WTC11 (cell line): ENCODE data around the gene CSPG5. TPM values are rescaled to one million over a fixed set of nuclear protein-coding genes. Genes with fewer than 3 reads are reported as not detected.
A peak's percentile ranks its signal among the peaks of the same experiment; 100 is the strongest.

Experiments used
- ATAC-seq: fragments of 200-7000 bp; cut with Tn5 transposase; 2 replicates; pipeline ENCODE4 v1.10.0; 2021; ENCODE audit warnings: mild to moderate bottlenecking, moderate library complexity
- CTCF ChIA-PET: fragments of 300-600 bp; sonication (Branson Sonifier 250); formaldehyde crosslinking; loops from one replicate; lab custom pipeline; 2021; ENCODE audit warnings: antibody characterized with exemption; lab: Charles Lee
- POLR2A ChIA-PET: fragments of 350-600 bp; sonication (Branson Sonifier 250); formaldehyde crosslinking; loops from one replicate; lab custom pipeline; 2021; ENCODE audit warnings: antibody characterized with exemption; lab: Charles Lee
- DNase-seq: peaks from one replicate; pipeline ENCODE4 v3.0.0; 2021; ENCODE audit warnings: low spot score
- H3K27ac Mint-ChIP-seq: 2 replicates; pipeline ENCODE4 v1.8.0; 2021; ENCODE audit warnings: mixed read lengths
- H3K27me3 Mint-ChIP-seq: 2 replicates; pipeline ENCODE4 v1.8.0; 2021; ENCODE audit warnings: low read depth, mild to moderate bottlenecking, moderate library complexity, mixed read lengths
- H3K36me3 Mint-ChIP-seq: 2 replicates; pipeline ENCODE4 v1.8.0; 2021; ENCODE audit warnings: mixed read lengths
- H3K4me1 Mint-ChIP-seq: 2 replicates; pipeline ENCODE4 v1.8.0; 2022; ENCODE audit warnings: mixed read lengths
- H3K4me3 Mint-ChIP-seq: 2 replicates; pipeline ENCODE4 v1.8.0; 2021; ENCODE audit warnings: mild to moderate bottlenecking, moderate library complexity, mixed read lengths
- H3K9me3 Mint-ChIP-seq: 2 replicates; pipeline ENCODE4 v1.8.0; 2021; ENCODE audit warnings: mixed read lengths
- ARID4B ChIP-seq: sonication (generic); formaldehyde crosslinking; IDR thresholded peaks from 2 replicates; pipeline ENCODE4 v1.8.0; 2023; ENCODE audit warnings: missing genetic modification reagents, mild to moderate bottlenecking, borderline replicate concordance
- ETV6 ChIP-seq: sonication (generic); formaldehyde crosslinking; IDR thresholded peaks from 2 replicates; pipeline ENCODE4 v1.8.1; 2022; ENCODE audit warnings: mild to moderate bottlenecking, missing genetic modification reagents
- FOXP1 ChIP-seq: sonication (generic); formaldehyde crosslinking; IDR thresholded peaks from 2 replicates; pipeline ENCODE4 v1.8.0; 2022; ENCODE audit warnings: missing genetic modification reagents, mild to moderate bottlenecking, moderate library complexity, borderline replicate concordance
- FOXP4 ChIP-seq: sonication (generic); formaldehyde crosslinking; IDR thresholded peaks from 2 replicates; pipeline ENCODE4 v1.8.0; 2022; ENCODE audit warnings: mild to moderate bottlenecking, missing genetic modification reagents
- GABPB1 ChIP-seq: sonication (generic); formaldehyde crosslinking; IDR thresholded peaks from 2 replicates; pipeline ENCODE4 v1.8.1; 2023; ENCODE audit warnings: mild to moderate bottlenecking, missing genetic modification reagents
- HMGXB4 ChIP-seq: sonication (generic); formaldehyde crosslinking; IDR thresholded peaks from 2 replicates; pipeline ENCODE4 v1.8.1; 2023; ENCODE audit warnings: mild to moderate bottlenecking, moderate library complexity, missing genetic modification reagents
- NFATC4 ChIP-seq: fragments of 250-450 bp; sonication (Bioruptor Pico); IDR thresholded peaks from 2 replicates; pipeline ENCODE4 v1.9.0; 2021; ENCODE audit warnings: mild to moderate bottlenecking
- NFE2L1 ChIP-seq: sonication (generic); formaldehyde crosslinking; IDR thresholded peaks from 2 replicates; pipeline ENCODE4 v1.8.1; 2023; ENCODE audit warnings: missing genetic modification reagents
- NFYB ChIP-seq: sonication (generic); formaldehyde crosslinking; conservative IDR thresholded peaks from 2 replicates; pipeline ENCODE4 v1.8.0; 2022; ENCODE audit warnings: low read depth, missing genetic modification reagents
- NR2C2 ChIP-seq: sonication (generic); formaldehyde crosslinking; IDR thresholded peaks from 2 replicates; pipeline ENCODE4 v1.8.0; 2022; ENCODE audit warnings: mild to moderate bottlenecking, missing genetic modification reagents
- SMAD3 ChIP-seq: sonication (generic); formaldehyde crosslinking; IDR thresholded peaks from 2 replicates; pipeline ENCODE4 v1.8.0; 2022; ENCODE audit warnings: missing genetic modification reagents, mild to moderate bottlenecking, borderline replicate concordance
- SMAD4 ChIP-seq: sonication (generic); formaldehyde crosslinking; IDR thresholded peaks from 2 replicates; pipeline ENCODE4 v1.8.0; 2022; ENCODE audit warnings: mild to moderate bottlenecking, missing genetic modification reagents
- SP1 ChIP-seq: sonication (generic); formaldehyde crosslinking; conservative IDR thresholded peaks from 2 replicates; pipeline ENCODE4 v1.8.1; 2022; ENCODE audit warnings: missing genetic modification reagents
- TEAD1 ChIP-seq: sonication (generic); formaldehyde crosslinking; IDR thresholded peaks from 2 replicates; pipeline ENCODE4 v1.8.0; 2022; ENCODE audit warnings: mild to moderate bottlenecking, missing genetic modification reagents
- TP53 ChIP-seq: sonication (generic); formaldehyde crosslinking; IDR thresholded peaks from 2 replicates; pipeline ENCODE4 v1.8.1; 2023; ENCODE audit warnings: mild to moderate bottlenecking, missing genetic modification reagents
- USF1 ChIP-seq: sonication (generic); formaldehyde crosslinking; IDR thresholded peaks from 2 replicates; pipeline ENCODE4 v1.8.0; 2022; ENCODE audit warnings: mild to moderate bottlenecking, missing genetic modification reagents
- ZNF232 ChIP-seq: sonication (generic); formaldehyde crosslinking; IDR thresholded peaks from 2 replicates; pipeline ENCODE4 v1.8.0; 2022; ENCODE audit warnings: mild to moderate bottlenecking, missing genetic modification reagents
- ZNF263 ChIP-seq: sonication (generic); formaldehyde crosslinking; IDR thresholded peaks from 2 replicates; pipeline ENCODE4 v1.8.1; 2022; ENCODE audit warnings: low read depth, mild to moderate bottlenecking, moderate library complexity, missing genetic modification reagents
- total RNA-seq: library from RNA; stranded (reverse); gene quantifications from 3 replicates; pipeline ENCODE4 v1.2.3, GENCODE V29; 2021
- TF ChIP-seq, protein P1 (sequence below): sonication (generic); formaldehyde crosslinking; IDR thresholded peaks from 2 replicates; pipeline ENCODE4 v1.8.1; 2022; ENCODE audit warnings: mild to moderate bottlenecking, moderate library complexity, missing genetic modification reagents
- TF ChIP-seq, protein P2 (sequence below): sonication (generic); formaldehyde crosslinking; IDR thresholded peaks from 2 replicates; pipeline ENCODE4 v1.8.0; 2022; ENCODE audit warnings: mild to moderate bottlenecking, missing genetic modification reagents

Gene CSPG5
- total RNA-seq, 1 experiment from 2014 or later = 3.3 TPM

DNA sequence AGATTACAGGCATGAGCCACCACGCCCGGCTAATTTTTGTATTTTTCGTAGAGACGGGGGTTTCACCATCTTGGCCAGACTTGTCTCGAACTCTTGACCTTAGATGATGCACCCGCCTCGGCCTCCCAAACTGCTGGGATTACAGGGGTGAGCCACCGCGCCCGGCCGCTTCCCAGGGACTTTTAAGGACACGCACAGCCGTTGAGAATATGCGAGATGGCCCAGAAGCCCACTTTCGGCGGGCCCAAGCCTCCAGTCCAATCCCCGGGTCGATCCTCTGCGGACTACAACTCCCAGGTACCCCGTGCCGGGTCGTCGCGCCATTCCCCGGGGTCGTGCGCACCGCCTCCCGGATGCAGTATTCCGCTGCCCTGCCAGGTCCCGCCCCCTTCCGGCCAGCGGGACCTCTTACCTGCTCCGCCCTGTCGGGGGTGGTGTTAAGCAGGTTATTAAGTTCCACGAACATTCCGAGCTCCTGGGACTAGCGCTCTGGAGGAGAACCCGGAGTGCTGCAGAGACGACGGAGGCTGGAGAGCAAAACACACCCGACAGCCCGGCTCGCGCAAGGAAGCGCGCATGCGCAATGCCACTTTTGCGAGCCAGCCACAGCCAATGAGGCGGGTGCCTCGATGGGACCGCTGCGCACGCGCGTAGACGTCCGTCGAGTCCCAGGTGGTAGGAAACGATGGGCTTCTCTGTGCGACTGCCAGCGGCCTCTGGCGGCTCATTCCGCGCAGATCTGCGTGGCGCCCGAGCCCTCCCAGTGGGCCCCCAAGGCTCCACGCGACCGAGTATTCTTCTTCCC, 65.3 kb downstream of the CSPG5 start, which contains the start of gene ELP6:
TSS of gene ELP6 (minus strand) at position 588 of the 805 bp plus-strand sequence. CDS start at position 466, 122 bp downstream.
- no peaks in the 10 kb centered on the region for H3K9me3 Mint-ChIP-seq
- POLR2A ChIA-PET = interaction anchor here (0.6 to 1.7 kb wide), 4 partner anchors 9 to 93 kb away, joined by 3 to 4 read pairs (median 3); no protein-coding TSS in a partner anchor
- peak; percentile 98 for DNase-seq
- ATAC-seq = peak; percentile 99
- CTCF ChIA-PET = interaction anchor here (2.3 to 2.4 kb wide), 2 partner anchors 9 to 92 kb away, joined by 6 to 9 read pairs; no protein-coding TSS in a partner anchor
- peak within 1 kb of the TSS; percentile 95 for H3K4me3 Mint-ChIP-seq
- TF ChIP-seq USF1 (CRISPR knock-in tag) = 0 out of 2 replicates have a peak, but pooled peaks have one; percentile 34
- TF ChIP-seq ZNF263 (CRISPR knock-in tag) = no peak
- TF ChIP-seq SP1 (CRISPR knock-in tag) = peak; percentile 85
- peak; percentile 55 for TF ChIP-seq TEAD1 (CRISPR knock-in tag)
- TF ChIP-seq, protein P1, sequence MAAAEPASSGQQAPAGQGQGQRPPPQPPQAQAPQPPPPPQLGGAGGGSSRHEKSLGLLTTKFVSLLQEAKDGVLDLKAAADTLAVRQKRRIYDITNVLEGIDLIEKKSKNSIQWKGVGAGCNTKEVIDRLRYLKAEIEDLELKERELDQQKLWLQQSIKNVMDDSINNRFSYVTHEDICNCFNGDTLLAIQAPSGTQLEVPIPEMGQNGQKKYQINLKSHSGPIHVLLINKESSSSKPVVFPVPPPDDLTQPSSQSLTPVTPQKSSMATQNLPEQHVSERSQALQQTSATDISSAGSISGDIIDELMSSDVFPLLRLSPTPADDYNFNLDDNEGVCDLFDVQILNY (CRISPR knock-in tag) = peak; percentile 66; the same call in 1 of the 2 replicates
- TF ChIP-seq NFE2L1 = 0 out of 2 replicates have a peak, but pooled peaks have one; percentile 38
- TF ChIP-seq SMAD4 (CRISPR knock-in tag) = no peak
- no peak for TF ChIP-seq TP53 (CRISPR knock-in tag)
- TF ChIP-seq, protein P2, sequence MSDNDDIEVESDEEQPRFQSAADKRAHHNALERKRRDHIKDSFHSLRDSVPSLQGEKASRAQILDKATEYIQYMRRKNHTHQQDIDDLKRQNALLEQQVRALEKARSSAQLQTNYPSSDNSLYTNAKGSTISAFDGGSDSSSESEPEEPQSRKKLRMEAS = peak; percentile 85
- TF ChIP-seq ETV6 (CRISPR knock-in tag) = peak; percentile 75
- peak; percentile 55 for TF ChIP-seq FOXP4 (CRISPR knock-in tag)
- TF ChIP-seq NFATC4 (CRISPR knock-in tag) = no peak
- TF ChIP-seq GABPB1 = peak; percentile 76
- 0 out of 2 replicates have a peak, but pooled peaks have one; percentile 18 for TF ChIP-seq SMAD3 (CRISPR knock-in tag)
- peak; percentile 7; the same call in 1 of the 2 replicates for TF ChIP-seq FOXP1
- TF ChIP-seq HMGXB4 (CRISPR knock-in tag) = 0 out of 2 replicates have a peak, but pooled peaks have one; percentile 2
- TF ChIP-seq NR2C2 = peak; percentile 79
- H3K27ac Mint-ChIP-seq = peak within 1 kb of the TSS; percentile 96
- no peaks in the 10 kb centered on the region; the same call in 1 of the 2 replicates for H3K27me3 Mint-ChIP-seq
- H3K4me1 Mint-ChIP-seq = peaks cover 17% of the 10 kb centered on the region; the same call in 1 of the 2 replicates
- H3K36me3 Mint-ChIP-seq = peaks cover 27% of the 10 kb centered on the region

- Mint-ChIP-seq H3K4me1 (peaks cover 24% of the 10 kb centered on the region), H3K4me3 (peak overlapping the region; percentile 95), H3K27ac (peak overlapping the region; percentile 96), H3K27me3 (no peaks in the 10 kb centered on the region; the same call in 1 of the 2 replicates), H3K9me3 (peaks cover 3% of the 10 kb centered on the region; the same call in 1 of the 2 replicates), H3K36me3 (peaks cover 33% of the 10 kb centered on the region)
- ATAC-seq (peak; percentile 1; the same call in 1 of the 2 replicates), DNase-seq (no peak)
- CTCF ChIA-PET = interaction anchor here (2.3 to 2.4 kb wide), 2 partner anchors 10 to 91 kb away, joined by 6 to 9 read pairs; no protein-coding TSS in a partner anchor
- POLR2A ChIA-PET = interaction anchor here (0.6 to 1.7 kb wide), 4 partner anchors 10 to 92 kb away, joined by 3 to 4 read pairs (median 3); no protein-coding TSS in a partner anchor
- TF ChIP-seq HMGXB4 (CRISPR knock-in tag) = 0 out of 2 replicates have a peak, but pooled peaks have one; percentile 1
- peak; percentile 7; the same call in 1 of the 2 replicates for TF ChIP-seq ARID4B (CRISPR knock-in tag)
- TF ChIP-seq ZNF232 = 0 out of 2 replicates have a peak, but pooled peaks have one; percentile 52
- no peak for TF ChIP-seq NFYB (CRISPR knock-in tag)
These were observed 66.1 kb downstream of the CSPG5 start for GRCh38 chr3:47512416-47513124.
